ENCODE data around the gene PRSS56. TPM values are rescaled to one million over a fixed set of nuclear protein-coding genes. Genes with fewer than 3 reads are reported as not detected.
A peak's percentile ranks its signal among the peaks of the same experiment; 100 is the strongest.

Gene PRSS56
- total and polyA plus RNA-seq, 2 of the 13 experiments (the other 11 are each of a cell fraction or from before 2014, with no cell fraction given), result not detected

DNA sequence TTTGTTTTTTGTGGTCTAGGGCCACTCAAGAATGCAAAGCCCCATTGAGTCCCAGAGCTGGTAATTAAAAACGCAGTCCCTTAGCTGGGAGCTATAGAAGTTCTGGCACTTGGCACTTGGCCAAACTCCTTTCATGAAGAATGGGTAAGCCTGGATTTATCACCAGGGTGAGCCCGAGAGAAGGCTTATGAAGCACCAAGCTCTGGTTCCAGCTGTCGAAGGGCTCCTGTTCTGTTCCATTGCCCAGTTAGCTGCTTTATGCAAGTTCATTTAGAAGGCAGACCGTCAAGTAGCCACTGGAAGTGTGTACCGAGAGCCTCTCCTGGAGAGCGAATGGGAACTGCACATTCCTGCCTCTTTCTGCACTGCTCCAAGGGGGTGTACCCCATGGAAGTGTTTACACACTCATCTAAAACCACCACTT lies 46.7 kb upstream of the PRSS56 start:
- H3K4me2 ChIP-seq (ENCODE audit: low read depth, low read length), result no peak overlapping the region
- ATAC-seq (no peak), DNase-seq (ENCODE audit: low spot score) (no peak), FAIRE-seq (no peak)
- intact Hi-C loops (cut with micrococcal nuclease; ENCODE audit: unreplicated experiment), result no loop called here
- no peaks in the 10 kb centered on the region for H3K9me3 ChIP-seq (ENCODE audit: low read length)
- CTCF ChIA-PET (ENCODE audit: low intra/inter-chr PET ratio, low total read pairs), result no interaction called here
- no peak overlapping the region for H3K4me3 ChIP-seq (replicated peaks in 1 of 3; ENCODE audit: insufficient read depth in 1 of 3, low read depth in 2 of 3, low read length in 3 of 3)
- no peak overlapping the region for H3K9ac ChIP-seq (ENCODE audit: insufficient read depth, low read depth, low read length)
- POLR2A ChIA-PET, result no interaction called here
- H2AFZ ChIP-seq (ENCODE audit: low read length), result no peak overlapping the region
- BruUV-seq (replicated peaks), result no TSS peak
- no peaks in the 10 kb centered on the region for H3K79me2 ChIP-seq (ENCODE audit: insufficient read depth, low read length)
- no peaks in the 10 kb centered on the region; the same call in 1 of the 2 replicates for H4K20me1 ChIP-seq (ENCODE audit: insufficient read depth, low read length)
- in situ Hi-C loops (cut with HindIII; ENCODE audit: extremely low pct_ligation_motif_present, low pct_unique_long_range_greater_than_20kb), result no loop called here
- no peaks in the 10 kb centered on the region for H3K36me3 ChIP-seq (replicated peaks in 1 of 2; ENCODE audit: control insufficient read depth in 1 of 2, insufficient read depth in 2 of 2, low read length in 2 of 2)
- TF ChIP-seq LCORL (IDR thresholded peaks at IDR 0.05) (0 out of 2 replicates have a peak, but pooled peaks have one; percentile 51), LCORL (CRISPR knock-in tag; IDR thresholded peaks at IDR 0.05) (no peak), ZNF335 (CRISPR knock-in tag; IDR thresholded peaks at IDR 0.05) (no peak)
- no peaks in the 10 kb centered on the region for H3K4me1 ChIP-seq (ENCODE audit: insufficient read depth, low read length)
- H3K27me3 ChIP-seq (ENCODE audit: control insufficient read depth in 1 of 2, insufficient read depth in 2 of 2, low read length in 2 of 2), result peaks cover 8 to 54% of the 10 kb centered on the region in 2 experiments
- 37% methylated on average over 6 of the region's 6 CpGs for WGBS (ENCODE audit: low lambda C conversion rate)
- no peak overlapping the region for H3K27ac ChIP-seq (ENCODE audit: extremely low read length, insufficient read depth, low read length)

DNA sequence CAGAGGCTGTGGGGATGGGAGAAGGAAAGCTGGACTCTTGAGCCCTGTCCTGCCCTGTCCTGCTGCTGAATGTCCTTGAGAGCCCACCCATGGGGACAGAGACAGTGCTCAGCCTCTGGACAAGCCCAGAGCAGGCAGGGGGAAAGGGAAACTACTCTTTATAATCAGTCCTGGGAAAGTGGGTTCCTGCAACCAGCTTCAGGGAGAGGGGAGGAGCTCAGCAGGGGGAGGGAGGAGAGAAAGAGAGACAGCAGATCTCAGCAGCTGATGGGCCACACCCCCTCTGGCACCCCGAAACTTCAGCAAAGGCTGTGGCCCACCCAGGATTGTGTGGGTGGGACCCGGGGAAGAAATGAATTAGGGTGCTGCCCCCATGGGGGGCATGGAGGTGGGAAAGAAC lies 44.1 kb upstream of the PRSS56 start:
- intact Hi-C loops (cut with micrococcal nuclease; ENCODE audit: unreplicated experiment), result loop anchor here (5.0 kb wide), 1 partner anchor 46 kb away; the partner anchor contains the start of gene PRSS56
- DNase-seq (ENCODE audit: low spot score) (no peak), FAIRE-seq (no peak), ATAC-seq (no peak)
- H3K79me2 ChIP-seq (ENCODE audit: insufficient read depth, low read length), result no peaks in the 10 kb centered on the region
- ChIA-PET POLR2A (no interaction called here), CTCF (ENCODE audit: low intra/inter-chr PET ratio, low total read pairs) (no interaction called here)
- BruUV-seq (replicated peaks), result no TSS peak
- no peak overlapping the region for H3K9ac ChIP-seq (ENCODE audit: insufficient read depth, low read depth, low read length)
- H3K4me2 ChIP-seq (ENCODE audit: low read depth, low read length), result no peak overlapping the region
- WGBS (ENCODE audit: low lambda C conversion rate), result 0% methylated on average over 2 of the region's 2 CpGs
- no peak overlapping the region for H2AFZ ChIP-seq (ENCODE audit: low read length)
- no peaks in the 10 kb centered on the region for H3K36me3 ChIP-seq (replicated peaks in 1 of 2; ENCODE audit: control insufficient read depth in 1 of 2, insufficient read depth in 2 of 2, low read length in 2 of 2)
- H3K27me3 ChIP-seq (ENCODE audit: control insufficient read depth in 1 of 2, insufficient read depth in 2 of 2, low read length in 2 of 2), result peaks cover 15 to 71% of the 10 kb centered on the region in 2 experiments
- no peak overlapping the region for H3K27ac ChIP-seq (ENCODE audit: extremely low read length, insufficient read depth, low read length)
- no peak overlapping the region for H3K4me3 ChIP-seq (replicated peaks in 1 of 3; ENCODE audit: insufficient read depth in 1 of 3, low read depth in 2 of 3, low read length in 3 of 3)
- no peaks in the 10 kb centered on the region; the same call in 1 of the 2 replicates for H4K20me1 ChIP-seq (ENCODE audit: insufficient read depth, low read length)
- H3K4me1 ChIP-seq (ENCODE audit: insufficient read depth, low read length), result no peaks in the 10 kb centered on the region
- in situ Hi-C loops (cut with HindIII; ENCODE audit: extremely low pct_ligation_motif_present, low pct_unique_long_range_greater_than_20kb), result no loop called here
- H3K9me3 ChIP-seq (ENCODE audit: low read length), result no peaks in the 10 kb centered on the region
- TF ChIP-seq MEIS1 (CRISPR knock-in tag; IDR thresholded peaks at IDR 0.05; ENCODE audit: borderline replicate concordance) (no peak), GLI4 (CRISPR knock-in tag; IDR thresholded peaks at IDR 0.05; ENCODE audit: borderline replicate concordance) (no peak), ZC3H13 (CRISPR knock-in tag; IDR thresholded peaks at IDR 0.05) (no peak), MBNL3 (CRISPR knock-in tag; conservative IDR thresholded peaks at IDR 0.05) (no peak), FOXP1 (IDR thresholded peaks at IDR 0.05) (no peak), FOXP1 (CRISPR knock-in tag; IDR thresholded peaks at IDR 0.05) (no peak)
- TF ChIP-seq, protein P1, sequence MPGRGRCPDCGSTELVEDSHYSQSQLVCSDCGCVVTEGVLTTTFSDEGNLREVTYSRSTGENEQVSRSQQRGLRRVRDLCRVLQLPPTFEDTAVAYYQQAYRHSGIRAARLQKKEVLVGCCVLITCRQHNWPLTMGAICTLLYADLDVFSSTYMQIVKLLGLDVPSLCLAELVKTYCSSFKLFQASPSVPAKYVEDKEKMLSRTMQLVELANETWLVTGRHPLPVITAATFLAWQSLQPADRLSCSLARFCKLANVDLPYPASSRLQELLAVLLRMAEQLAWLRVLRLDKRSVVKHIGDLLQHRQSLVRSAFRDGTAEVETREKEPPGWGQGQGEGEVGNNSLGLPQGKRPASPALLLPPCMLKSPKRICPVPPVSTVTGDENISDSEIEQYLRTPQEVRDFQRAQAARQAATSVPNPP (CRISPR knock-in tag; IDR thresholded peaks at IDR 0.05), result no peak
- TF ChIP-seq, protein P2, sequence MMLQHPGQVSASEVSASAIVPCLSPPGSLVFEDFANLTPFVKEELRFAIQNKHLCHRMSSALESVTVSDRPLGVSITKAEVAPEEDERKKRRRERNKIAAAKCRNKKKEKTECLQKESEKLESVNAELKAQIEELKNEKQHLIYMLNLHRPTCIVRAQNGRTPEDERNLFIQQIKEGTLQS (CRISPR knock-in tag; IDR thresholded peaks at IDR 0.05), result no peak
- TF ChIP-seq, protein P3, sequence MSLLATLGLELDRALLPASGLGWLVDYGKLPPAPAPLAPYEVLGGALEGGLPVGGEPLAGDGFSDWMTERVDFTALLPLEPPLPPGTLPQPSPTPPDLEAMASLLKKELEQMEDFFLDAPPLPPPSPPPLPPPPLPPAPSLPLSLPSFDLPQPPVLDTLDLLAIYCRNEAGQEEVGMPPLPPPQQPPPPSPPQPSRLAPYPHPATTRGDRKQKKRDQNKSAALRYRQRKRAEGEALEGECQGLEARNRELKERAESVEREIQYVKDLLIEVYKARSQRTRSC (CRISPR knock-in tag; IDR thresholded peaks at IDR 0.05; ENCODE audit: low read depth), result no peak

All from HepG2 (cell line).